GM12878 (cell line): ENCODE results near the gene AFF1.

ENCODE experiments used
- CBFB ChIP-seq: IDR thresholded peaks from 2 replicates; pipeline ENCODE4 v1.6.1; 2016; ENCODE audit warnings: antibody characterized with exemption, low read depth
- CTCF ChIP-seq, 3 experiments: IDR thresholded peaks in 2 of 3; conservative IDR thresholded peaks in 1 of 3; 2 replicates each; pipeline ENCODE4 v1.5.1; 2011; ENCODE audit warnings: low read depth in 3 of 3, low read length in 3 of 3, mild to moderate bottlenecking in 3 of 3, control low read depth in 2 of 3, moderate library complexity in 2 of 3, inconsistent platforms in 1 of 3, mixed read lengths in 1 of 3; ENCODE audit not compliant: control insufficient read depth in 2 of 3, insufficient read depth in 1 of 3; ENCODE audit errors: extremely low read depth in 1 of 3
- EP300 ChIP-seq, 2 experiments: fragments of 150-350 bp in 1 of 2; IDR thresholded peaks; 2 replicates each; pipeline ENCODE4 v1.6.1; 2011 to 2012; ENCODE audit warnings: low read depth in 2 of 2, low read length in 2 of 2, borderline replicate concordance in 1 of 2, improper control_type of control experiment in 1 of 2, inconsistent platforms in 1 of 2; ENCODE audit not compliant: control insufficient read depth in 1 of 2
- EZH2 ChIP-seq: IDR thresholded peaks from 2 replicates; pipeline ENCODE4 v1.6.1; 2012; ENCODE audit warnings: low read depth, mild to moderate bottlenecking, control low read depth, inconsistent platforms, low read length, borderline replicate concordance; ENCODE audit not compliant: control insufficient read depth
- NFYA ChIP-seq: IDR thresholded peaks from 2 replicates; pipeline ENCODE4 v1.6.1; 2011; ENCODE audit warnings: low read depth, mild to moderate bottlenecking, low read length, improper control_type of control experiment, borderline replicate concordance
- NFYB ChIP-seq: IDR thresholded peaks from 2 replicates; pipeline ENCODE4 v1.6.1; 2011; ENCODE audit warnings: low read depth, mild to moderate bottlenecking, low read length, improper control_type of control experiment, moderate library complexity; ENCODE audit not compliant: insufficient read depth
- PAX8 ChIP-seq: fragments of 450-650 bp; IDR thresholded peaks from 2 replicates; pipeline ENCODE4 v1.6.1; 2017; ENCODE audit warnings: mild to moderate bottlenecking, moderate library complexity
- PBX3 ChIP-seq: IDR thresholded peaks from 2 replicates; pipeline ENCODE4 v1.6.1; 2011; ENCODE audit warnings: mild to moderate bottlenecking, low read depth, low read length, moderate library complexity; ENCODE audit not compliant: insufficient replicate concordance
- POLR2AphosphoS5 ChIP-seq: IDR thresholded peaks from 2 replicates; pipeline ENCODE4 v1.6.1; 2011; ENCODE audit warnings: mild to moderate bottlenecking, low read length, inconsistent platforms
- RCOR1 ChIP-seq: conservative IDR thresholded peaks from 2 replicates; pipeline ENCODE4 v1.6.1; 2012; ENCODE audit warnings: low read depth, low read length, improper control_type of control experiment
- TAF1 ChIP-seq: IDR thresholded peaks from 2 replicates; pipeline ENCODE4 v1.6.1; 2011; ENCODE audit warnings: mild to moderate bottlenecking, low read depth, low read length, borderline replicate concordance
- TF ChIP-seq, protein P1 (sequence below): IDR thresholded peaks from 2 replicates; pipeline ENCODE4 v1.6.1; 2012; ENCODE audit warnings: low read depth, low read length, improper control_type of control experiment
- TF ChIP-seq, protein P2 (sequence below): fragments of 450-650 bp; IDR thresholded peaks from 2 replicates; pipeline ENCODE4 v1.6.1; 2014; ENCODE audit warnings: mild to moderate bottlenecking
- TF ChIP-seq, protein P3 (sequence below): IDR thresholded peaks from 2 replicates; pipeline ENCODE4 v1.6.1; 2011; ENCODE audit warnings: borderline replicate concordance, low read depth, mild to moderate bottlenecking, moderate library complexity, mixed read lengths, low read length; ENCODE audit not compliant: insufficient read depth; ENCODE audit errors: extremely low read length

DNA sequence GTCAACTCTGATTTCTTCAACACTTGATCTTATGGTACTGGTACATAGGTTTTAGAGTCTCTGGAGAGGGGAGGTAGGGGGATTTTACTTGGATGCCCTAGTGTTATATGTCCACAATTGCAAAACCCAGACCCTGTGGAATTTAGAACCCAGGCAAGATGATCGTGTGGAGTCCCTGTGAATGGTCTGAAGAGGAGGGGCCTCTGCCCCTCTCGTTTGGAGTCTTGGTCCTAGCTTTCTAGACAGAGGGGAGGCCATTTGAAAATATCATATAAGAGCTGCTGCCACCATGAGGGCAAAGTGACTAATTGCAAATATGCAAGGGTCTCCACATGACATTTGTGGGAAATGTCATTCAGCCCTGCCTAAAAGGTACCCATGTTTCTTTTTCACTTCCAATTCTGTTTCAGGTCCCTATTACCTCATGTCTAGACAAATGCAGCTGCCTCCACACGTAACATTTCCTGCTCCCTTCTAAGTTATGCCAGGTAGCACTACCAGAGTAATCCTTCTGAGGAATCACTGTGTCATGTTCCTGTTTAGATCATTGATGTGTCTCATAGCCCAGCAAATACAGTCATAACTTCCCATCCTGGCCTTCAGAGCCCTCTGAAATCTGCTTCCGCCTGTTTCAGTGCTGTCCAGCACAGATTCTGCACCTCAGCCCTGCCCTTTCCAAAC lies 158.8 kb downstream of the AFF1 start:
- TF ChIP-seq, protein P1, sequence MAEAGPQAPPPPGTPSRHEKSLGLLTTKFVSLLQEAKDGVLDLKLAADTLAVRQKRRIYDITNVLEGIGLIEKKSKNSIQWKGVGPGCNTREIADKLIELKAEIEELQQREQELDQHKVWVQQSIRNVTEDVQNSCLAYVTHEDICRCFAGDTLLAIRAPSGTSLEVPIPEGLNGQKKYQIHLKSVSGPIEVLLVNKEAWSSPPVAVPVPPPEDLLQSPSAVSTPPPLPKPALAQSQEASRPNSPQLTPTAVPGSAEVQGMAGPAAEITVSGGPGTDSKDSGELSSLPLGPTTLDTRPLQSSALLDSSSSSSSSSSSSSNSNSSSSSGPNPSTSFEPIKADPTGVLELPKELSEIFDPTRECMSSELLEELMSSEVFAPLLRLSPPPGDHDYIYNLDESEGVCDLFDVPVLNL, result no peak
- TF ChIP-seq EP300 (IDR thresholded peaks at IDR 0.05; ENCODE audit: borderline replicate concordance in 1 of 2, control insufficient read depth in 1 of 2, low read depth in 2 of 2, low read length in 2 of 2) (0 out of 4 replicates have a peak, but pooled peaks of 1 of the 2 experiments have one; percentile 9), NFYB (no peak), CTCF (IDR thresholded peaks at IDR 0.05 in 2 of 3, conservative IDR thresholded peaks at IDR 0.05 in 1 of 3; ENCODE audit: control insufficient read depth in 2 of 3, extremely low read depth in 1 of 3, insufficient read depth in 1 of 3, low read depth in 3 of 3, low read length in 3 of 3) (peak; percentile 62 to 78 (median 64)), RCOR1 (no peak), PAX8 (no peak), NFYA (no peak), POLR2AphosphoS5 (no peak), EZH2 (no peak), CBFB (no peak), PBX3 (no peak), TAF1 (no peak)
- TF ChIP-seq, protein P2, sequence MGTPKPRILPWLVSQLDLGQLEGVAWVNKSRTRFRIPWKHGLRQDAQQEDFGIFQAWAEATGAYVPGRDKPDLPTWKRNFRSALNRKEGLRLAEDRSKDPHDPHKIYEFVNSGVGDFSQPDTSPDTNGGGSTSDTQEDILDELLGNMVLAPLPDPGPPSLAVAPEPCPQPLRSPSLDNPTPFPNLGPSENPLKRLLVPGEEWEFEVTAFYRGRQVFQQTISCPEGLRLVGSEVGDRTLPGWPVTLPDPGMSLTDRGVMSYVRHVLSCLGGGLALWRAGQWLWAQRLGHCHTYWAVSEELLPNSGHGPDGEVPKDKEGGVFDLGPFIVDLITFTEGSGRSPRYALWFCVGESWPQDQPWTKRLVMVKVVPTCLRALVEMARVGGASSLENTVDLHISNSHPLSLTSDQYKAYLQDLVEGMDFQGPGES, result no peak
- TF ChIP-seq, protein P3, sequence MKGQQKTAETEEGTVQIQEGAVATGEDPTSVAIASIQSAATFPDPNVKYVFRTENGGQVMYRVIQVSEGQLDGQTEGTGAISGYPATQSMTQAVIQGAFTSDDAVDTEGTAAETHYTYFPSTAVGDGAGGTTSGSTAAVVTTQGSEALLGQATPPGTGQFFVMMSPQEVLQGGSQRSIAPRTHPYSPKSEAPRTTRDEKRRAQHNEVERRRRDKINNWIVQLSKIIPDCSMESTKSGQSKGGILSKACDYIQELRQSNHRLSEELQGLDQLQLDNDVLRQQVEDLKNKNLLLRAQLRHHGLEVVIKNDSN, result no peak
